HepG2 (cell line): Measurements from ENCODE around the gene ARHGEF11. TPM values are rescaled to one million over a fixed set of nuclear protein-coding genes. Genes with fewer than 3 reads are reported as not detected.

Source experiments
- BRF2 ChIP-seq: sonication (generic); formaldehyde crosslinking; IDR thresholded peaks from 2 replicates; pipeline ENCODE4 v1.8.1; 2022; ENCODE audit warnings: mild to moderate bottlenecking, missing genetic modification reagents
- HNRNPL ChIP-seq: fragments of 200-400 bp; formaldehyde crosslinking; IDR thresholded peaks from 2 replicates; pipeline ENCODE4 v1.6.1; 2017; ENCODE audit warnings: mild to moderate bottlenecking, low read depth, low read length
- IRF1 ChIP-seq: sonication (generic); formaldehyde crosslinking; IDR thresholded peaks from 2 replicates; pipeline ENCODE4 v1.4.0; 2020; ENCODE audit warnings: low read depth, mild to moderate bottlenecking, missing genetic modification reagents
- MEIS1 ChIP-seq: sonication (generic); formaldehyde crosslinking; IDR thresholded peaks from 2 replicates; pipeline ENCODE4 v1.9.0; 2021; ENCODE audit warnings: mild to moderate bottlenecking, missing genetic modification reagents, moderate library complexity, borderline replicate concordance
- NR1H2 ChIP-seq: sonication (generic); formaldehyde crosslinking; IDR thresholded peaks from 2 replicates; pipeline ENCODE4 v1.8.1; 2022; ENCODE audit warnings: low read depth, missing genetic modification reagents, borderline replicate concordance
- PHF21A ChIP-seq: sonication (generic); formaldehyde crosslinking; IDR thresholded peaks from 2 replicates; pipeline ENCODE4 v1.5.0; 2020; ENCODE audit warnings: mild to moderate bottlenecking, missing genetic modification reagents
- PHF8 ChIP-seq: sonication (generic); formaldehyde crosslinking; IDR thresholded peaks from 2 replicates; pipeline ENCODE4 v1.5.0; 2020; ENCODE audit warnings: missing genetic modification reagents
- RARG ChIP-seq: sonication (generic); formaldehyde crosslinking; IDR thresholded peaks from 2 replicates; pipeline ENCODE4 v1.4.0; 2020; ENCODE audit warnings: low read depth, mild to moderate bottlenecking, missing genetic modification reagents
- TGIF2 ChIP-seq: IDR thresholded peaks from 2 replicates; pipeline ENCODE4 v1.6.1; 2016; ENCODE audit warnings: control low read depth, missing compliant biosample characterization
- U2AF2 ChIP-seq: fragments of 200-400 bp; formaldehyde crosslinking; IDR thresholded peaks from 2 replicates; pipeline ENCODE4 v1.6.1; 2017; ENCODE audit warnings: low read depth, mild to moderate bottlenecking, low read length
- ZFP82 ChIP-seq: sonication (generic); formaldehyde crosslinking; IDR thresholded peaks from 2 replicates; pipeline ENCODE4 v1.5.1; 2020; ENCODE audit warnings: mild to moderate bottlenecking, missing genetic modification reagents, borderline replicate concordance
- ZMYM4 ChIP-seq: sonication (generic); formaldehyde crosslinking; IDR thresholded peaks from 2 replicates; pipeline ENCODE4 v1.8.1; 2023; ENCODE audit warnings: mild to moderate bottlenecking, missing genetic modification reagents
- ZNF292 ChIP-seq: sonication (generic); formaldehyde crosslinking; IDR thresholded peaks from 2 replicates; pipeline ENCODE4 v1.8.1; 2022; ENCODE audit warnings: mild to moderate bottlenecking, low read depth, missing genetic modification reagents, borderline replicate concordance
- ZNF512 ChIP-seq: sonication (generic); formaldehyde crosslinking; IDR thresholded peaks from 2 replicates; pipeline ENCODE4 v1.4.0; 2020; ENCODE audit warnings: mild to moderate bottlenecking, missing genetic modification reagents
- polyA plus RNA-seq, 8 experiments: library from polyadenylated mRNA; depleted of rRNA in 3 of 8; stranded (reverse) in 7 of 8; unstranded in 1 of 8; fragments of >200 nt; fragmentation: Illumina TruSeq in 4 of 8; extraction: Trizol in 4 of 8; gene quantifications; 2 replicates each; pipeline versions ENCODE4 v1.2.1 to v1.2.3, GENCODE V29; 2011 to 2016; ENCODE audit warnings: low read depth in 4 of 8, missing spikeins in 1 of 8, mixed read lengths in 1 of 8; ENCODE audit not compliant: insufficient read depth in 1 of 8
- total RNA-seq, 5 experiments: library from RNA; depleted of rRNA; stranded (reverse); fragments of >200 nt; fragmentation: Illumina TruSeq; extraction: Trizol; gene quantifications; 2 replicates each; pipeline ENCODE4 v1.2.3, GENCODE V29; 2016; ENCODE audit warnings: low read depth in 1 of 5
- TF ChIP-seq, protein P1 (sequence below): sonication (generic); formaldehyde crosslinking; IDR thresholded peaks from 2 replicates; pipeline ENCODE4 v1.5.1; 2020; ENCODE audit warnings: mild to moderate bottlenecking, missing genetic modification reagents, moderate library complexity
- TF ChIP-seq, protein P2 (sequence below): sonication (generic); formaldehyde crosslinking; IDR thresholded peaks from 2 replicates; pipeline ENCODE4 v1.9.0; 2021; ENCODE audit warnings: mild to moderate bottlenecking, missing genetic modification reagents

ARHGEF11 gene
- total and polyA plus RNA-seq, 2 of the 13 experiments (the other 11 are each of a cell fraction or from before 2014, with no cell fraction given): 16.5 to 21.2 TPM

DNA sequence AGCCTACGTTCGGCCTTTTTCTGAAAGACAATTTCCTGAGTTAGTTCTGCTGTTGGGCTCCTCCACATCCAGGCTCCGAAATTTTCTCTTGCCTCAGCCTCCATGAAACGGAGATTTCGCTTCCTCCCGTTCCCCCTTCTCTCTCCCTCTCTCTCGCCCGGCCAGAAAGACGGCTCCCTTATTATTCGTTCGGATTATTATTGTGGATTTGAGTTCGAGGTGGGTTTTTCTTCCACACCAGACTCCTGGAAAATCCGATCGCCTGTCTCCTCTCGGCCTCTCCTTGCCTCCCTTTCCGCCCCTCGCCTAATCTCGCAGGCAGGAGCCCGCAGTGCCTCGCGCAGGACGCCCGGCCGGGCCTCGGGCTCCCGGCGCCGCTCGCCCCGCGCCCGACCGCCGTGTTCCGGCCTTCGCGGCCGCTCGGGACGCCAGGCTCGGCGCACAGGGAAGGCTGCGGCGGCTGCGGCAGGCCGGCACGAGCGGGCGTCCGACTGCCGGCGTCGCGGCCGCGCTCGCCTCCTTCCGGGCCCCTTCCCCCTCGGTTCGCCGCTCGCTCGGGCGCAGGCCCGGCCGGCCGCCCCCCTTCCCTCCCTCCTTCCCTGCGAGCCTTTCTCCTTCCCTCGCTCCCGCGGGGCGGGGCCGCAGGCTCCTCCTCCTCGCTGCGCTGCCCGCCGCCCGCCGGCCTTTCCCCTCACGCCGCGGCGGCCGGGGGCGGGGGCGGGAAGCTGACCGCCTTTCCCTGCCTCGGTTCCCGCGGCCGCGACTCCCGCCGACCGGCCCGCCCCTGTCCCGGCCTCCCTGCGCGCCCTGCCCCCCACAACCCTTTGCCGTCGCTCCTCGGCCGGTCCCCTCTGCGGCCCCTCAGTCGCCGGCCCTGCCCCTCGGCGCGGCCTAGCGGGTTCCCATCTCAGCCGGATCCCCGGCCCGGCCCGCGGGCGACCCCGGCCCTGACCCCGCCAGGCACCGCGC lies at the start of gene ARHGEF11 (continued):
- TF ChIP-seq ZNF512 (CRISPR knock-in tag) (no peak), PHF8 (CRISPR knock-in tag) (peak; percentile 68), PHF21A (CRISPR knock-in tag) (peak; percentile 62; the same call in 1 of the 2 replicates), U2AF2 (no peak), ZNF292 (CRISPR knock-in tag) (no peak), ZMYM4 (CRISPR knock-in tag) (peak; percentile 56), BRF2 (CRISPR knock-in tag) (0 out of 2 replicates have a peak, but pooled peaks have one; percentile 49), TGIF2 (CRISPR knock-in tag) (no peak), RARG (CRISPR knock-in tag) (no peak), HNRNPL (no peak), ZFP82 (CRISPR knock-in tag) (peak; percentile 39; the same call in 1 of the 2 replicates), IRF1 (CRISPR knock-in tag) (no peak), MEIS1 (CRISPR knock-in tag) (no peak), NR1H2 (CRISPR knock-in tag) (no peak)
- TF ChIP-seq, protein P1, sequence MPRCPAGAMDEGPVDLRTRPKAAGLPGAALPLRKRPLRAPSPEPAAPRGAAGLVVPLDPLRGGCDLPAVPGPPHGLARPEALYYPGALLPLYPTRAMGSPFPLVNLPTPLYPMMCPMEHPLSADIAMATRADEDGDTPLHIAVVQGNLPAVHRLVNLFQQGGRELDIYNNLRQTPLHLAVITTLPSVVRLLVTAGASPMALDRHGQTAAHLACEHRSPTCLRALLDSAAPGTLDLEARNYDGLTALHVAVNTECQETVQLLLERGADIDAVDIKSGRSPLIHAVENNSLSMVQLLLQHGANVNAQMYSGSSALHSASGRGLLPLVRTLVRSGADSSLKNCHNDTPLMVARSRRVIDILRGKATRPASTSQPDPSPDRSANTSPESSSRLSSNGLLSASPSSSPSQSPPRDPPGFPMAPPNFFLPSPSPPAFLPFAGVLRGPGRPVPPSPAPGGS (CRISPR knock-in tag): peak; percentile 27; the same call in 1 of the 2 replicates
- TF ChIP-seq, protein P2, sequence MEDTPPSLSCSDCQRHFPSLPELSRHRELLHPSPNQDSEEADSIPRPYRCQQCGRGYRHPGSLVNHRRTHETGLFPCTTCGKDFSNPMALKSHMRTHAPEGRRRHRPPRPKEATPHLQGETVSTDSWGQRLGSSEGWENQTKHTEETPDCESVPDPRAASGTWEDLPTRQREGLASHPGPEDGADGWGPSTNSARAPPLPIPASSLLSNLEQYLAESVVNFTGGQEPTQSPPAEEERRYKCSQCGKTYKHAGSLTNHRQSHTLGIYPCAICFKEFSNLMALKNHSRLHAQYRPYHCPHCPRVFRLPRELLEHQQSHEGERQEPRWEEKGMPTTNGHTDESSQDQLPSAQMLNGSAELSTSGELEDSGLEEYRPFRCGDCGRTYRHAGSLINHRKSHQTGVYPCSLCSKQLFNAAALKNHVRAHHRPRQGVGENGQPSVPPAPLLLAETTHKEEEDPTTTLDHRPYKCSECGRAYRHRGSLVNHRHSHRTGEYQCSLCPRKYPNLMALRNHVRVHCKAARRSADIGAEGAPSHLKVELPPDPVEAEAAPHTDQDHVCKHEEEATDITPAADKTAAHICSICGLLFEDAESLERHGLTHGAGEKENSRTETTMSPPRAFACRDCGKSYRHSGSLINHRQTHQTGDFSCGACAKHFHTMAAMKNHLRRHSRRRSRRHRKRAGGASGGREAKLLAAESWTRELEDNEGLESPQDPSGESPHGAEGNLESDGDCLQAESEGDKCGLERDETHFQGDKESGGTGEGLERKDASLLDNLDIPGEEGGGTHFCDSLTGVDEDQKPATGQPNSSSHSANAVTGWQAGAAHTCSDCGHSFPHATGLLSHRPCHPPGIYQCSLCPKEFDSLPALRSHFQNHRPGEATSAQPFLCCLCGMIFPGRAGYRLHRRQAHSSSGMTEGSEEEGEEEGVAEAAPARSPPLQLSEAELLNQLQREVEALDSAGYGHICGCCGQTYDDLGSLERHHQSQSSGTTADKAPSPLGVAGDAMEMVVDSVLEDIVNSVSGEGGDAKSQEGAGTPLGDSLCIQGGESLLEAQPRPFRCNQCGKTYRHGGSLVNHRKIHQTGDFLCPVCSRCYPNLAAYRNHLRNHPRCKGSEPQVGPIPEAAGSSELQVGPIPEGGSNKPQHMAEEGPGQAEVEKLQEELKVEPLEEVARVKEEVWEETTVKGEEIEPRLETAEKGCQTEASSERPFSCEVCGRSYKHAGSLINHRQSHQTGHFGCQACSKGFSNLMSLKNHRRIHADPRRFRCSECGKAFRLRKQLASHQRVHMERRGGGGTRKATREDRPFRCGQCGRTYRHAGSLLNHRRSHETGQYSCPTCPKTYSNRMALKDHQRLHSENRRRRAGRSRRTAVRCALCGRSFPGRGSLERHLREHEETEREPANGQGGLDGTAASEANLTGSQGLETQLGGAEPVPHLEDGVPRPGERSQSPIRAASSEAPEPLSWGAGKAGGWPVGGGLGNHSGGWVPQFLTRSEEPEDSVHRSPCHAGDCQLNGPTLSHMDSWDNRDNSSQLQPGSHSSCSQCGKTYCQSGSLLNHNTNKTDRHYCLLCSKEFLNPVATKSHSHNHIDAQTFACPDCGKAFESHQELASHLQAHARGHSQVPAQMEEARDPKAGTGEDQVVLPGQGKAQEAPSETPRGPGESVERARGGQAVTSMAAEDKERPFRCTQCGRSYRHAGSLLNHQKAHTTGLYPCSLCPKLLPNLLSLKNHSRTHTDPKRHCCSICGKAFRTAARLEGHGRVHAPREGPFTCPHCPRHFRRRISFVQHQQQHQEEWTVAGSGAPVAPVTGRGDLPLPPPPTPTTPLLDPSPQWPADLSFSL: no peak
